Measurements from ENCODE around the gene KMT5B.
"Not testable (repeated sequence)": the region's sequence is repeated elsewhere in the genome, so short reads cannot be mapped to it uniquely, and the experiment has no call there.

KMT5B gene

GRCh38 chr11:68258363-68258765 lies 45.3 kb upstream of the KMT5B start:
- in situ Hi-C loops (cut with MboI; ENCODE audit: low pct_unique_long_range_greater_than_20kb, low sequenced_read_pairs, unreplicated experiment): loop anchor here (10.0 kb wide), 1 partner anchor 126 kb away; no protein-coding TSS in a partner anchor
- TF ChIP-seq, protein P1, sequence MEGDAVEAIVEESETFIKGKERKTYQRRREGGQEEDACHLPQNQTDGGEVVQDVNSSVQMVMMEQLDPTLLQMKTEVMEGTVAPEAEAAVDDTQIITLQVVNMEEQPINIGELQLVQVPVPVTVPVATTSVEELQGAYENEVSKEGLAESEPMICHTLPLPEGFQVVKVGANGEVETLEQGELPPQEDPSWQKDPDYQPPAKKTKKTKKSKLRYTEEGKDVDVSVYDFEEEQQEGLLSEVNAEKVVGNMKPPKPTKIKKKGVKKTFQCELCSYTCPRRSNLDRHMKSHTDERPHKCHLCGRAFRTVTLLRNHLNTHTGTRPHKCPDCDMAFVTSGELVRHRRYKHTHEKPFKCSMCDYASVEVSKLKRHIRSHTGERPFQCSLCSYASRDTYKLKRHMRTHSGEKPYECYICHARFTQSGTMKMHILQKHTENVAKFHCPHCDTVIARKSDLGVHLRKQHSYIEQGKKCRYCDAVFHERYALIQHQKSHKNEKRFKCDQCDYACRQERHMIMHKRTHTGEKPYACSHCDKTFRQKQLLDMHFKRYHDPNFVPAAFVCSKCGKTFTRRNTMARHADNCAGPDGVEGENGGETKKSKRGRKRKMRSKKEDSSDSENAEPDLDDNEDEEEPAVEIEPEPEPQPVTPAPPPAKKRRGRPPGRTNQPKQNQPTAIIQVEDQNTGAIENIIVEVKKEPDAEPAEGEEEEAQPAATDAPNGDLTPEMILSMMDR (IDR thresholded peaks at IDR 0.05; ENCODE audit: extremely low read depth, insufficient read depth, missing control alignments): no peak
- no peak for DNase-seq (ENCODE audit: low spot score)

GRCh38 chr11:68257477-68258362 lies 44.6 kb upstream of the KMT5B start:
- TF ChIP-seq, protein P1 (IDR thresholded peaks at IDR 0.05; ENCODE audit: extremely low read depth, insufficient read depth, missing control alignments): peak; percentile 83
- DNase-seq (ENCODE audit: low spot score): peak; percentile 85
- in situ Hi-C loops (cut with MboI; ENCODE audit: low pct_unique_long_range_greater_than_20kb, low sequenced_read_pairs, unreplicated experiment): loop anchor here (10.0 kb wide), 1 partner anchor 127 kb away; no protein-coding TSS in a partner anchor

- no peak for DNase-seq (ENCODE audit: low spot score)
- in situ Hi-C loops (cut with MboI; ENCODE audit: low pct_unique_long_range_greater_than_20kb, low sequenced_read_pairs, unreplicated experiment): loop anchor here (10.0 kb wide), 1 partner anchor 128 kb away; no protein-coding TSS in a partner anchor
- TF ChIP-seq, protein P1 (IDR thresholded peaks at IDR 0.05; ENCODE audit: extremely low read depth, insufficient read depth, missing control alignments): no peak
These were observed 43.2 kb upstream of the KMT5B start for GRCh38 chr11:68256331-68256741.

GRCh38 chr11:68255526-68255925 lies 42.4 kb upstream of the KMT5B start:
- TF ChIP-seq, protein P1 (IDR thresholded peaks at IDR 0.05; ENCODE audit: extremely low read depth, insufficient read depth, missing control alignments): no peak
- in situ Hi-C loops (cut with MboI; ENCODE audit: low pct_unique_long_range_greater_than_20kb, low sequenced_read_pairs, unreplicated experiment): loop anchor here (10.0 kb wide), 1 partner anchor 129 kb away; no protein-coding TSS in a partner anchor
- DNase-seq (ENCODE audit: low spot score): no peak

- in situ Hi-C loops (cut with MboI; ENCODE audit: low pct_unique_long_range_greater_than_20kb, low sequenced_read_pairs, unreplicated experiment): loop anchor here (5.0 to 10.0 kb wide), 2 partner anchors 43 to 130 kb away; no protein-coding TSS in a partner anchor
- no peak for DNase-seq (ENCODE audit: low spot score)
- TF ChIP-seq, protein P1 (IDR thresholded peaks at IDR 0.05; ENCODE audit: extremely low read depth, insufficient read depth, missing control alignments): no peak
These were observed 41.3 kb upstream of the KMT5B start for GRCh38 chr11:68254421-68254820.

DNA sequence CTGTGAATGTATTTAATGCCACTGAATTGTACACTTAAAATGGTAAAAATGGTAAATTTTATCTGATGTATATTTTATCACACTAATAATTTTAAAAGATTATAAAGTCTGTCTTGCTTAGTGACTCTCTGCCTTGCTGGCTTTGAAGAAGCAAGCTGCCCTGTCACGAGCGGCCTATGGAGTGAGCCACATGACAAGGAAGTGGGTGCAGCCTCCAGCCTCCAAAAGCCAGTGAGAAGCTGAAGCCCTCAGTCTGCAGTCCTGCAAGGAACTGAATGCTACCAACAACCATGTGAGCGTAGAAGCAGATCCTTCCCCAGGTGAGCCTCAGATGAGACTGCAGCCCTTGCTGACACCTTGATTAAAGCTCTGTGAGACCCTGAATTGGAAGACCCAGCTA lies 38.7 kb upstream of the KMT5B start:
- DNase-seq (ENCODE audit: low spot score): no peak
- in situ Hi-C loops (cut with MboI; ENCODE audit: low pct_unique_long_range_greater_than_20kb, low sequenced_read_pairs, unreplicated experiment): loop anchor here (5.0 to 10.0 kb wide), 2 partner anchors 46 to 133 kb away; no protein-coding TSS in a partner anchor
- TF ChIP-seq, protein P1 (IDR thresholded peaks at IDR 0.05; ENCODE audit: extremely low read depth, insufficient read depth, missing control alignments): no peak

DNA sequence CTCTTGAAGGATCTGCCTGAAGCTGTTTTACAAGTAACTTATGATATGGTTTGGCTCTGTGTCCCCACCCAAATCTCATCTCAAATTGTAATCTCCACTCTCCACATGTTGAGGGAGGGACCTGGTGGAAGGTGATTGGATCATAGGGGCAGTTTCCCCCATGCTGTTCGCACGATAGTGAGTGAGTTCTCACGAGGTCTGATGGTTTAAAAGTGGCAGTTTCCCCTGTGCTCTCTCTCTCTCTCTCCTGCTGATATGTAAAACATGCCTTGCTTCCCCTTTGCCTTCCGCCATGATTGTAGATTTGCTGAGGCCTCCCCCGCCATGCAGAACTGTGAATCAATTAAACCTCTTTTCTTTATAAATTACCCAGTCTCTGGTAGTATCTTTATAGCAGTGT lies 31.8 kb upstream of the KMT5B start:
- in situ Hi-C loops (cut with MboI; ENCODE audit: low pct_unique_long_range_greater_than_20kb, low sequenced_read_pairs, unreplicated experiment); DNase-seq (ENCODE audit: low spot score): not testable (repeated sequence)

- DNase-seq (ENCODE audit: low spot score); in situ Hi-C loops (cut with MboI; ENCODE audit: low pct_unique_long_range_greater_than_20kb, low sequenced_read_pairs, unreplicated experiment): not testable (repeated sequence)
These were observed 30.8 kb upstream of the KMT5B start for GRCh38 chr11:68243847-68244246.
